Nucleus accumbens (tissue), 56 donors: Measurements from ENCODE around the gene MOCS1.
"Not testable (repeated sequence)": the region's sequence is repeated elsewhere in the genome, so short reads cannot be mapped to it uniquely, and the experiment has no call there.

ENCODE experiments used
- DNase-seq, 56 donors: peaks; one replicate each; lab custom pipeline; 2025; lab: John Stamatoyannopoulos, UW

The MOCS1 gene

GRCh38 chr6:39934131-39934757 lies at the start of gene MOCS1:
Gene MOCS1, minus strand, starts transcription at chr6:39934462. Its CDS starts 45 bp downstream, at chr6:39934417.
- peak in 55 of 56 donors; percentile 32 to 92 (median 81) for DNase-seq

GRCh38 chr6:39984051-39984450 lies 49.8 kb upstream of the MOCS1 start:
- no peak for DNase-seq

- no peak for DNase-seq
Observed at GRCh38 chr6:39983193-39983592, 48.9 kb upstream of the MOCS1 start.

GRCh38 chr6:39982720-39983119 lies 48.5 kb upstream of the MOCS1 start:
- no peak for DNase-seq

- DNase-seq, result peak in 16 of 56 donors; percentile 1 to 27 (median 4)
Observed at GRCh38 chr6:39980839-39981580, 46.7 kb upstream of the MOCS1 start.

GRCh38 chr6:39979461-39980328 lies 45.4 kb upstream of the MOCS1 start:
- no peak for DNase-seq

GRCh38 chr6:39978240-39978639 lies 44.0 kb upstream of the MOCS1 start:
- no peak for DNase-seq

GRCh38 chr6:39973661-39974060 lies 39.4 kb upstream of the MOCS1 start:
- no peak for DNase-seq

- DNase-seq, result not testable (repeated sequence)
Observed at GRCh38 chr6:39972717-39973116, 38.5 kb upstream of the MOCS1 start.

GRCh38 chr6:39971131-39971530 lies 36.9 kb upstream of the MOCS1 start:
- not testable (repeated sequence) for DNase-seq

GRCh38 chr6:39965751-39966150 lies 31.5 kb upstream of the MOCS1 start:
- DNase-seq, result no peak

GRCh38 chr6:39964530-39964929 lies 30.3 kb upstream of the MOCS1 start:
- no peak for DNase-seq

- no peak for DNase-seq
Observed at GRCh38 chr6:39964094-39964493, 29.8 kb upstream of the MOCS1 start.

GRCh38 chr6:39962831-39963230 lies 28.6 kb upstream of the MOCS1 start:
- no peak for DNase-seq

- DNase-seq, result no peak
Observed at GRCh38 chr6:39961178-39961577, 26.9 kb upstream of the MOCS1 start.

- no peak for DNase-seq
Observed at GRCh38 chr6:39958947-39959346, 24.7 kb upstream of the MOCS1 start.

GRCh38 chr6:39956936-39957335 lies 22.7 kb upstream of the MOCS1 start:
- no peak for DNase-seq

- DNase-seq, result no peak
Observed at GRCh38 chr6:39953076-39953618, 18.9 kb upstream of the MOCS1 start.

GRCh38 chr6:39952167-39952566 lies 17.9 kb upstream of the MOCS1 start:
- no peak for DNase-seq

- no peak for DNase-seq
Observed at GRCh38 chr6:39951716-39952115, 17.5 kb upstream of the MOCS1 start.

GRCh38 chr6:39951191-39951590 lies 16.9 kb upstream of the MOCS1 start:
- DNase-seq, result no peak
